Measurements from ENCODE around the gene MID2.
"Not testable (repeated sequence)": the region's sequence is repeated elsewhere in the genome, so short reads cannot be mapped to it uniquely, and the experiment has no call there.

MID2 gene

DNA sequence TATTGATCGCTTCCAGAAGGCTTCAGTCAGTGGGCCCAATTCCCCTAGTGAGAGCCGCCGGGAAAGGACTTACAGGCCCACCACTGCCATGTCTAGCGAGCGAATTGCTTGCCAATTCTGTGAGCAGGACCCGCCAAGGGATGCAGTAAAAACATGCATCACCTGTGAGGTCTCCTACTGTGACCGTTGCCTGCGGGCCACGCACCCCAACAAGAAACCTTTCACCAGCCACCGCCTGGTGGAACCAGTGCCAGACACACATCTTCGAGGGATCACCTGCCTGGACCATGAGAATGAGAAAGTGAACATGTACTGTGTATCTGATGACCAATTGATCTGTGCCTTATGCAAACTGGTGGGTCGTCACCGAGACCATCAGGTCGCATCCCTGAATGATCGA, 15.3 kb downstream of the MID2 start:
- DNase-seq (ENCODE audit: low read depth in 1 of 2, low spot score in 1 of 2): no peak

- DNase-seq (ENCODE audit: low read depth in 1 of 2, low spot score in 1 of 2): no peak
Measured at GRCh38 chrX:107842715-107843400, 17.2 kb downstream of the MID2 start.

DNA sequence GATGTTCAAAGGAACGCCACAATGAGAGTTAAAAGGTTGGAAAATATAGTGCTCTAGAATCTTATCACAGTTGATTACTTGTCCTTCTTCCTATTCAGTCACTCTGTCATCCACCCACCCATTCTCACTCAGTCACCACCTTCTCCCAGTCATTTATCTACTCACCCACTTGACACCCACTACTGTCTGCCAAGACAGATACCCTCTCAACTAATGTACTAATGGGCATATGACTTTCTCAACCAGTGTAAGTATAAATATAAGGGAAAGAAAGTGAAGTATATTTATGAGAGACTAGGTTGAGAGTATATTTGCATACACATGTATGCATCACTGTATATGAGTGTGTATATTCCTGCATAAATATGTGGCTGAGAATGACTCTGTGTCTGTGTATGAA, 20.0 kb downstream of the MID2 start:
- no peak for DNase-seq (ENCODE audit: low read depth in 1 of 2, low spot score in 1 of 2)

DNA sequence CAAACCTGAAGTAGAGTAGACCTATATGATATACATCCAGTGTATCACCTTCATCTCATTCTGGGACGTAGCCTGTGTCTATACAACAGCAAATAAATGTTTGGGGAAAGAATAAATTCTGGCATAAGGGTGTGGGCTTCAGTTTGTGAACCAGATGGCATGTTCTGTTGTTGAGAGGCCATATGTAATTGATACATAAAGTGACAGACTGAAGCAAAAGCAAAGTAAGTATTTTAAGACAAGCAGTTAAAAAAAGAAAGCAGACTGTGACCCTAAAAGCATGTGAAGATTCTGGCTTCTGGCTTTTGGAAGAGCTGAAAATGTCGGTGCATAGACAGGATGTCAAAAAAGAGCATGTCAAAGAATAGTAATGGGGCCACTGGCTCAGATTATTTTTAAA, 22.9 kb downstream of the MID2 start:
- no peak for DNase-seq (ENCODE audit: low read depth in 1 of 2, low spot score in 1 of 2)

- DNase-seq (ENCODE audit: low read depth in 1 of 2, low spot score in 1 of 2): no peak
Measured at GRCh38 chrX:107849747-107850421, 24.2 kb downstream of the MID2 start.

- DNase-seq (ENCODE audit: low read depth in 1 of 2, low spot score in 1 of 2): no peak
Measured at GRCh38 chrX:107850422-107850765, 24.7 kb downstream of the MID2 start.

GRCh38 chrX:107851215-107851614, 25.5 kb downstream of the MID2 start:
- DNase-seq (ENCODE audit: low read depth in 1 of 2, low spot score in 1 of 2): no peak

- DNase-seq (ENCODE audit: low read depth in 1 of 2, low spot score in 1 of 2): not testable (repeated sequence)
Measured at GRCh38 chrX:107851665-107852064, 26.0 kb downstream of the MID2 start.

DNA sequence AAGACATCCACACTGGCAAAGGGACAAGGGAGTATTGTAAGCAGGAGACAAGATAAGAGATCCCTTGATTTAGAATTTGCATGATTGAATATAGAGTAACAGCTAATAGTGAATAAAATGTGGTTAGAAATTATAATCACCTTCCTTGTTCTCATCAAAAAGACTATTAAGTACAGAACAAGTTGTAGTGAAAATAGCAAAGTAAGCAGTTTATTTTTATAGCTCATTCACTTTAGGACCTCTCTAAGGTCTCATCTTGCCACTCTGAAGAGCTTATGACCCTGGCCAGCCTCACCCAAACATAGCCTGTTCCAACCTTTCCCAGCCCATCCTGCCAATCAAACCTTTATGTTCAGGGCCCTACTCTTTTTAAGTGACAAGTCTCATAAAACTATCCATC, 30.6 kb downstream of the MID2 start:
- no peak for DNase-seq (ENCODE audit: low read depth in 1 of 2, low spot score in 1 of 2)

- not testable (repeated sequence) for DNase-seq (ENCODE audit: low read depth in 1 of 2, low spot score in 1 of 2)
Measured at GRCh38 chrX:107857041-107857440, 31.4 kb downstream of the MID2 start.

GRCh38 chrX:107857837-107858236, 32.2 kb downstream of the MID2 start:
- no peak for DNase-seq (ENCODE audit: low read depth in 1 of 2, low spot score in 1 of 2)

- DNase-seq (ENCODE audit: low read depth in 1 of 2, low spot score in 1 of 2): no peak
Measured at GRCh38 chrX:107861056-107861455, 35.4 kb downstream of the MID2 start.

DNA sequence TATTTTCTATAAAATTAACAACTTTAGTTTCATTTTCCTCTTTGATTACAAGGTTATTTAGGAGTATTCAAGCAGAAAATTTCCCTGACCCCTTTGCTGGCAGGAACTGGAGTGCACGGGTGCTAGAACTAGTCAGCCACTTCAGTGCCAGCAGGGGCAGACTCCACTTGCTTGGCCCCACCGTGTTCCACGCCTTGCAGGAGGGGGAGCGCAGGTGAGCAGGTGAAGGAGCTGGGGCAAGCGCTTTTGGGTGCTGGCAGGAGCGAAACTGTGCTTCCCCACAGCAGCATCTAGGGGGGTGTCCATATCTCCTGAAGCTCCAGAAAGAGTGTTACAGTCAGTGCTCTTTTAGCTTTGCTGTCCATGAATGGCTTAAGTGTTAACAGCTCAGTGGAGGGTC, 45.5 kb downstream of the MID2 start:
- DNase-seq (ENCODE audit: low read depth in 1 of 2, low spot score in 1 of 2): no peak

DNA sequence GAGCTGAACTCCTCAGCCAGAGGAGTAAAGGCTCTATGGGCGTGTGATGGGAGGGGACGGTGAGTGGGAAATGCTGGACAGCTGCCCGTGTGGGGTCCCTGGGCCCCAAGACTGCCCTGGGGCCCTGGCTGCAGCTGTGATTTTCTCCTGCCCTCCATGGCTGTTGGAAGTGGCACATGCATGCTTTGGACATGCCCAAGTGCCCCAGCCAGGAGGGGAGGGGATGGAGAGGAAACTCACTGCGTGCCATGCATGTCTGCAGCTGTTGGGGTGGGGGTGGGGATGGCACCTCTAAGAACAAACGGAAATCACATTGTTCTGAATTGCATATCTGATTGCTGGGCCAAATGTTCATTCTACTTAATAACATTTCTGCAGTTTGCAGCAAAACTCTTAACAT, 52.4 kb downstream of the MID2 start:
- DNase-seq (ENCODE audit: low read depth in 1 of 2, low spot score in 1 of 2): no peak

DNA sequence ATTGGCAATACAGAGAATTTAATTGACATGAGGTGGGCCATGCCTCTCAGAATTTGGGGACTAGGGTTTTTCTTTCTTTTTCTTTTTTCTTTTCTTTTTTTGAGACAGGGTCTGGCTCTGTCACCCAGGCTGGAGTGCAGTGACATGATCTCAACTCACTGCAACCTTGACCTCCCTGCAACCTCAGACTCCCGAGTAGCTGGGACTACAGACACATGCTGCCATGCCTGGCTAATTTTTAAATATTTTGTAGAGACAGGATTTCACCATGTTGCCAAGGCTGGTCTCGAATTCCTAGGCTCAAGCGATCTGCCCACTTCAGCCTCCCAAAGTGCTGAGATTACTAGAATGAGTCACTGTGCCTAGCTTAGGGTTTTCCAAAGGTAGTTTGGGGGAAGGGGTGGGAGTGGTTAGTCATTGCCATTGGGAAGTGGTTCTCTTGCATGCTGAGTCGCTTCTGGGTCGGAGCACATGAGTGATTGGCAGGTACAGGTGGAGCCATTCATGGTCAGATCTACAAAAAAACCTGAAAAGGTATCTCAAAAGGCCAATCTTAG, 54.5 kb downstream of the MID2 start:
- DNase-seq (ENCODE audit: low read depth in 1 of 2, low spot score in 1 of 2): no peak

DNA sequence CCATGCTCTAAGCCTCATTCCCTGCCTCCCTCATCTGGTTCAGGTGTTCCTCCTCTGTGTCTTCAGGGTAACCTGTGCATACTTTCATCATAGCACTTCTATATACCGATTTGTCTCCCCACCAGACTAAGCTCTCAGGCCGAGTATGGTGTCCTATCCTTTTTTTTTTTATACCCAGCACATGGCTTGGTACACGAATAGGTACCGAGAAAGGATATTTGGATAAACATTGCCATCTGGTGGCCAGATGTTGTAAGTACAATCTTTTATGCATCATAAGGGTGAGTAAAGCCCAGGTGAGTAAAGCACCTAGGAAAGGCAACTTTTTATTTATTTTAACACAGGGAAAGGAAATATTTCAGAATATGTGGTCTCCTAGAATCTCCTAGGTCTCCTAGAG, 68.4 kb downstream of the MID2 start:
- DNase-seq (ENCODE audit: low read depth in 1 of 2, low spot score in 1 of 2): no peak

- no peak for DNase-seq (ENCODE audit: low read depth in 1 of 2, low spot score in 1 of 2)
Measured at GRCh38 chrX:107902721-107903120, 77.1 kb downstream of the MID2 start.

DNA sequence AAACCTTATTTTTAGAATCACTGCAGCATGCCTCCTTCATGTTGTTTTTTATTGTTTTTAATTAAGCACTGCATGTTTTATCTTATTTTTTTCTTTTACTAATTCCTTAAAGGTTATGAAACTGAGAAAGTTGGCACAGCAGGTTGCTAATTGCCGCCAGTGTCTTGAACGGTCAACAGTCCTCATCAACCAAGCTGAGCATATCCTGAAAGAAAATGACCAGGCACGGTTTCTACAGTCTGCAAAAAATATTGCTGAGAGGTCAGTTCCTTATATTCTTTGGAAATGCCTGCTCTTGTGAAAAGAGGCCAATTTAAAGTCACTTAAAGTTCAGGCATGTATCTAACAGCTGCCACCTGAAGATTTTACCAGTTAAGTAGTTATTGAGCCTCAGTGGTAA, 79.7 kb downstream of the MID2 start:
- no peak for DNase-seq (ENCODE audit: low read depth in 1 of 2, low spot score in 1 of 2)

DNA sequence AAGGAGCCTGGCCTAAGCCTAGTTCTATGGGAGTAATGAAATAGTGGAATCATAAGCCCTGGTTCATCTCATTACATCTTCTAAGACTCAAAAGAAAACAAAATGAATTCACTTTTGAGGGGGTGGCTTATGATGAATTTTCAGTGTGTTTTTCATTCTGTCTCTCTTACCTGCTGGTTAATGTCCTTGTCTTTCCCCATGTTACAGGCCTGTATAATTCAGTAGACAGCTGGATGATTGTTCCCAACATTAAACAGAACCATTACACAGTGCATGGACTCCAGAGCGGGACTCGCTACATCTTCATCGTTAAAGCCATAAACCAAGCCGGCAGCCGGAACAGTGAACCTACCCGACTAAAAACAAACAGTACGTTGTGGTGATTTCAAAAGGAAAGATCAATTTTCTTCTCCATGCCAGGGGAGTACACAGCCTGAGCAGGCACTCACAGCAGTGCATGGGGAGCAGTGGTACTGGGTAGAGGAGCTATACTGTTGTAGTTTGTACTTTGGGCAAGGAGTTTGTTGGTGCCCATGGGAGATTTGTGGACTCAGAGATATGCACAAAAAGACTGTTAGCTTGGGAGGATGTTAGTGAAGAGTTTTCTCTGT, 98.6 kb downstream of the MID2 start:
- DNase-seq (ENCODE audit: low read depth in 1 of 2, low spot score in 1 of 2): no peak

DNA sequence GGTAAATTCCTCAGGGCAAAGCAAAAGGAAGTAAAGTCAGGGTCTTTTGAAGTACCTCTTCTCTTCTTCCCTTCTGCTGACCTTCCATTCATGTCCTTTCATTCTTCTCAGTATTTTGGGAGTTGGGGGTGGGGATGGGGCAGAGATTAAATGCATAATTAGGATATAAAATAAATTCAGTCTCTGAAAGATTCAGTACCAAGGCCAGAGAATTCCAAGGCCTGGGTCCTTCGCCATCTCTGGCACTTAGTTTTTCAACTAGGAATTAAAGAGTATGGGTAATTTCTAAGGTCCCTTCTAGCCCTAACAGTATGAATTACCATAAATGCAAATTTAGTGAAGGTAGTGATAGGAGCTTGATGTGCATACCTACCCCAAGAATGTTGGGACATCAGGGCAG, 108.6 kb downstream of the MID2 start:
- no peak for DNase-seq (ENCODE audit: low read depth in 1 of 2, low spot score in 1 of 2)

DNA sequence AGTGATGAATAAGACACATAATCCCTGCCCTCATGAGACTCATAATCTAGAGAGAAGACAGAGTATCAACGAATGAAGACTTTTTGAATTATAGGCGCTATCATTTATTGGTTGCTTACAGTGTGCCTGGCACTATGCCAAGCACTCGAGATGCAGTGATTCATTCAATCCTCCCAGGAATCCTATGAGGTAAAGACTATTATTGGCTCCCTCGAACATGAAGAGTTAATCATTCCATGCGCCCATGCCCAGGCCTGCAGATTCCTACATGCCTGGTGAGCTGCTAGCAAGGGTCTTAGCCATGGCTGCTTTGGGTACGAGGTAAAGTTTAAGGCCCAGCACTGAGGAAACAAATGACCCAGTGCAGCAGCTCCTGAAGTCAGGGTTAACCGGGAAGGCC, 109.5 kb downstream of the MID2 start:
- DNase-seq (ENCODE audit: low read depth in 1 of 2, low spot score in 1 of 2): no peak

- no peak for DNase-seq (ENCODE audit: low read depth in 1 of 2, low spot score in 1 of 2)
Measured at GRCh38 chrX:107935664-107936433, 110.2 kb downstream of the MID2 start.

Measured in stimulated activated CD4-positive, alpha-beta T cell treated with anti-CD3 and anti-CD28 coated beads, Interleukin-15, amount 100 ng/mL, for 1 hour (primary cell).